GM19463 (cell line): Measurements from ENCODE around the gene SLC9C1.

Experiments
- ATAC-seq: cut with Tn5 transposase; IDR thresholded peaks from one replicate; pipeline ENCODE4 v1.9.1; 2021; ENCODE audit warnings: mild to moderate bottlenecking, moderate library complexity; ENCODE audit not compliant: unreplicated experiment

Gene SLC9C1

GRCh38 chr3:112199622-112200316 lies 94.2 kb downstream of the SLC9C1 start:
- ATAC-seq, result no peak

- ATAC-seq, result no peak
Observed at GRCh38 chr3:112197131-112197530, 96.9 kb downstream of the SLC9C1 start.

- ATAC-seq, result no peak
Observed at GRCh38 chr3:112187300-112187699, 106.7 kb downstream of the SLC9C1 start.

- ATAC-seq, result peak; percentile 51
Observed at GRCh38 chr3:112185423-112186035, 108.5 kb downstream of the SLC9C1 start.

- no peak for ATAC-seq
Observed at GRCh38 chr3:112175646-112176045, 118.4 kb downstream of the SLC9C1 start.

GRCh38 chr3:112175037-112175436 lies 119.0 kb downstream of the SLC9C1 start:
- no peak for ATAC-seq

GRCh38 chr3:112171144-112171543 lies 122.9 kb downstream of the SLC9C1 start:
- ATAC-seq, result no peak

GRCh38 chr3:112170046-112170445 lies 124.0 kb downstream of the SLC9C1 start:
- ATAC-seq, result no peak

- no peak for ATAC-seq
Observed at GRCh38 chr3:112167758-112168157, 126.3 kb downstream of the SLC9C1 start.

- ATAC-seq, result no peak
Observed at GRCh38 chr3:112149136-112149535, 144.9 kb downstream of the SLC9C1 start.

- ATAC-seq, result no peak
Observed at GRCh38 chr3:112143689-112144088, 150.3 kb downstream of the SLC9C1 start.

- peak; percentile 62 for ATAC-seq
Observed at GRCh38 chr3:112143251-112143650, 150.8 kb downstream of the SLC9C1 start.

- no peak for ATAC-seq
Observed at GRCh38 chr3:112141293-112141692, 152.7 kb downstream of the SLC9C1 start.

GRCh38 chr3:112140584-112140983 lies 153.4 kb downstream of the SLC9C1 start:
- no peak for ATAC-seq

GRCh38 chr3:112138219-112138969 lies 155.6 kb downstream of the SLC9C1 start:
- no peak for ATAC-seq

- ATAC-seq, result no peak
Observed at GRCh38 chr3:112137781-112138180, 156.2 kb downstream of the SLC9C1 start.

GRCh38 chr3:112136959-112137693 lies 156.9 kb downstream of the SLC9C1 start:
- peak; percentile 18 for ATAC-seq

- ATAC-seq, result no peak
Observed at GRCh38 chr3:112136046-112136445, 158.0 kb downstream of the SLC9C1 start.

- no peak for ATAC-seq
Observed at GRCh38 chr3:112134335-112135124, 159.5 kb downstream of the SLC9C1 start.

GRCh38 chr3:112133626-112134334 lies 160.2 kb downstream of the SLC9C1 start:
- ATAC-seq, result no peak
